ENCODE data around the gene CYP11A1.

The CYP11A1 gene

GRCh38 chr15:74320352-74321247 lies 46.8 kb downstream of the CYP11A1 start:
- TF ChIP-seq CTCF (conservative IDR thresholded peaks at IDR 0.05; ENCODE audit: low read depth, low read length), result peak; percentile 73
- DNase-seq (ENCODE audit: low read depth), result no peak

GRCh38 chr15:74319596-74320351 lies 47.7 kb downstream of the CYP11A1 start:
- no peak for TF ChIP-seq CTCF (conservative IDR thresholded peaks at IDR 0.05; ENCODE audit: low read depth, low read length)

More at GRCh38 chr15:74320352-74321247, 46.8 kb downstream of the CYP11A1 start:
- no peak overlapping the region for H3K4me3 ChIP-seq (ENCODE audit: low read length)

GRCh38 chr15:74319138-74319460 lies 48.3 kb downstream of the CYP11A1 start:
- no peak overlapping the region for H3K4me3 ChIP-seq (ENCODE audit: low read length)
- no peak for TF ChIP-seq CTCF (conservative IDR thresholded peaks at IDR 0.05; ENCODE audit: low read depth, low read length)
- DNase-seq (ENCODE audit: low read depth), result no peak

More at GRCh38 chr15:74319596-74320351, 47.7 kb downstream of the CYP11A1 start:
- DNase-seq (ENCODE audit: low read depth), result no peak
- H3K4me3 ChIP-seq (ENCODE audit: low read length), result no peak overlapping the region

GRCh38 chr15:74318376-74319137 lies 48.9 kb downstream of the CYP11A1 start:
- TF ChIP-seq CTCF (conservative IDR thresholded peaks at IDR 0.05; ENCODE audit: low read depth, low read length), result no peak
- DNase-seq (ENCODE audit: low read depth), result no peak
- no peak overlapping the region for H3K4me3 ChIP-seq (ENCODE audit: low read length)

- no peak for TF ChIP-seq CTCF (conservative IDR thresholded peaks at IDR 0.05; ENCODE audit: low read depth, low read length)
- DNase-seq (ENCODE audit: low read depth), result no peak
- H3K4me3 ChIP-seq (ENCODE audit: low read length), result no peak overlapping the region
Measured at GRCh38 chr15:74317820-74318375, 49.5 kb downstream of the CYP11A1 start.

- no peak for TF ChIP-seq CTCF (conservative IDR thresholded peaks at IDR 0.05; ENCODE audit: low read depth, low read length)
- DNase-seq (ENCODE audit: low read depth), result no peak
- H3K4me3 ChIP-seq (ENCODE audit: low read length), result no peak overlapping the region
Measured at GRCh38 chr15:74316141-74316540, 51.3 kb downstream of the CYP11A1 start.
